GM19023 (cell line): ENCODE measurements around the gene ARFRP1.
A peak's percentile ranks its signal among the peaks of the same experiment; 100 is the strongest.

ENCODE experiments used
- ATAC-seq: cut with Tn5 transposase; IDR thresholded peaks from one replicate; pipeline ENCODE4 v1.9.1; 2021; ENCODE audit warnings: mild to moderate bottlenecking, moderate library complexity; ENCODE audit not compliant: unreplicated experiment

Gene ARFRP1

DNA sequence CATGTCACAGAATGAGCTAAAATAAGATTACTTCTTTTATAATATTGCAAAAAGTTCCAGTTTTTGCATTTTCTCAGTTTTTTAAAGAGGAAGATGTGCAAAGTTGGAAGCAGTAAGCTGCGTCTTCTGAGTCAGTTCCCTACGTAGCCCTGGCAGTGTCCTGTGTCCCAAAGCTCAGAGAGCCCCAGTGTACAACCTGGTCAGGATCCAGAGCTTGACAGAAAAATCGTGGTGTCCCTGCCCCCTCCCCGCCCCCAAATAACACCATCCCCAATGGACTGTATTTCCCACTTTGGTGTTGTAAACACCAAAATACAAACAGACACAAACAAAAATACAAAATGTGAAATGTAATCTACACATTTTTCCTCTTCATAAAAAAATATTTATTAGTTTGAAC is 36.4 kb upstream of the ARFRP1 start:
- no peak for ATAC-seq

DNA sequence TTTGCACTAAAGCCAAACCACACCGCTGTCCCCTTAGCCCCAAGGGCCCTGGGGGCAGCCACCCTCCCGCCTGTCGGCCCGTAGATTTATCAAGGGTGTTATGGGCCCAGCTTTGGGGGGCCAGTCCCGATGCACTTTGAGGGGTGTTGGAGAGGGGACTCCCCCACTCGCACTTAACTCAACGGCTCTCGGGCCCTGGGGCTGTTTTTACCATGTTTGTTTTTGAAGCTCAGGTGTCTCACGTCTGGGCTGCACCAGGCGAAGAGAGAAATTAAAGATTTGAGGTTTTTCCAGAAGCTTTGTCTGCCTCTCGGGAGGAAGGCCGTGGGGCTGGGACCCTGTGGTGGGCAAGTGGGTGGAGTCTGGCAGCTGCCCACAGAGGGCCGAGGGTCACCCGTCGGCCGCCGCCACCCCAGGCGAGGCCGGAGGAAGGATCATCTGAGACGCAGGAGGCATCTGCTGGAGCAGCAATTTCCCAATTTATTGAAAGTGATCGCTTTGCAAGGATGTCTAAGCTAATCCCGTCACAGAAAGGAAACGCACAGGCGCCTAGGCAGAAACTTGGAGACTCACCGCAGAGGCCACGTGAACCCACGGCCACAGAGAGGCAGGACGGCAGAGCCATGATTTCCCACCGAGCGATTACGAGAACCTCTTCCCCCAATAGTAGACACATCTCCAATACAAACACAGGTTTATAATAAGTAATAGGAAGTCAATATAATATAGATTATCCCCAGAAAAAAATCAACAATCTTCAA is 35.6 kb upstream of the ARFRP1 start:
- ATAC-seq = no peak

DNA sequence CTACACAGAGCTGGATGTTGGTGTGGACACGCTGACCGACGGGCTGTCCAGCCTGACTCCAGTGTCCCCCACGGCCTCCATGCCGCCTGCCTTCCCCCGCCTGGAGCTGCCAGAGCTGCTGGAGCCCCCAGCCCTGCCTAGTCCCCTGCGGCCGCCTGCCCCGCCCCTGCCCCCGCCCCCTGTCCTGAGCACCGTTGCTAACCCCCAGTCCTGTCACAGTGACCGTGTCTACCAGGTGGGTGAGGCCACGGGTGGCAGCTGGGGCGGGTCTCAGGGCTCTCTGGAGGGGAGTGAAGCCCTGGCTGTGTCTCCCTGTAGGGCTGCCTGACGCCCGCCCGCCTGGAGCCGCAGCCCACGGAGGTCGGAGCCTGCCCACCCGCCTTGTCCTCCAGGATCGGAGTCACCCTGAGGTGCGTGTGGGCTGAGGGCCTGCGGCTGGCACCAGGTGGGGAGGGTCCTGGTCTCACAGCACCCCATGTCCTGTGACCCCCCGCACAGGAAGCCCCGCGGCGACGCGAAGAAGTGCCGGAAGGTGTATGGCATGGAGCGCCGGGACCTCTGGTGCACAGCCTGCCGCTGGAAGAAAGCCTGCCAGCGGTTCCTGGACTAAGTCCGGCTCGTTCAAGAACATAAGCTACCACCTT is 34.7 kb upstream of the ARFRP1 start:
- no peak for ATAC-seq

DNA sequence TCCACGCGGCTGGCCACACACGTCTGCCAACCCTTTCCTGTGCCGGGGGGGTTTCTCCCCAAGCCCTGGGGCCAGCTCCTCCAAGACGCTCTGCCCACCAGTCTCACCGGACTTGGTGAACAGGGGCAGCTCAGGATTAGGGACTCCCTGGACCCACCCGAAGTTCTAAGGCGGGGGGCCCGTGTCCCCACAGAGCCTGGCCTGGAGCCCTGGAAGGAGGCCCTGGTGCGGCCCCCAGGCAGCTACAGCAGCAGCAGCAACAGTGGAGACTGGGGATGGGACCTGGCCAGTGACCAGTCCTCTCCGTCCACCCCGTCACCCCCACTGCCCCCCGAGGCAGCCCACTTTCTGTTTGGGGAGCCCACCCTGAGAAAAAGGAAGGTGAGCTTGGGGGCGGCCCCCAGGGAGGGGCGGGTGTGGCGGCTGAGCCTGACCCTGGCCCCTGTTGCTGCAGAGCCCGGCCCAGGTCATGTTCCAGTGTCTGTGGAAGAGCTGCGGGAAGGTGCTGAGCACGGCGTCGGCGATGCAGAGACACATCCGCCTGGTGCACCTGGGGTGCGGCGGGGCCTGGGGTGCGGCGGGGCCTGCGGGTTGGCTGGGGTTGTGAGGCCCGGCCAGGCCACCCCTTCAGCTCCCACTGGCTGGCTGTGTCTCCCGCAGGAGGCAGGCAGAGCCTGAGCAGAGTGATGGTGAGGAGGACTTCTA is 34.1 kb upstream of the ARFRP1 start:
- no peak for ATAC-seq

DNA sequence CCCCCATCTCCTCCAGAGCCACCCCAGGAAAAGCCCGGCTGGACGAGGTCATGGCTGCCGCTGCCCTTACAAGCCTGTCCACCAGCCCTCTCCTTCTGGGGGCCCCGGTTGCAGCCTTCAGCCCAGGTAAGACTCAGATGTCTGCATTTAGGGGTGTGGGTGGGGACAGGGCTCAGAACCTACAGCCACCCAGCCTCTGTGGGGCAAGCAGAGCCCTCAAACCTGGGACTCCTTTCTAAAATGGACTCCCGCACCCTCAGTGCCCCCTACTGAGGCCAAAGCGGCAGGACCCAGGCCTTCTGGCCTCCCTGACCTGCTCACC is 33.5 kb upstream of the ARFRP1 start:
- ATAC-seq = no peak

DNA sequence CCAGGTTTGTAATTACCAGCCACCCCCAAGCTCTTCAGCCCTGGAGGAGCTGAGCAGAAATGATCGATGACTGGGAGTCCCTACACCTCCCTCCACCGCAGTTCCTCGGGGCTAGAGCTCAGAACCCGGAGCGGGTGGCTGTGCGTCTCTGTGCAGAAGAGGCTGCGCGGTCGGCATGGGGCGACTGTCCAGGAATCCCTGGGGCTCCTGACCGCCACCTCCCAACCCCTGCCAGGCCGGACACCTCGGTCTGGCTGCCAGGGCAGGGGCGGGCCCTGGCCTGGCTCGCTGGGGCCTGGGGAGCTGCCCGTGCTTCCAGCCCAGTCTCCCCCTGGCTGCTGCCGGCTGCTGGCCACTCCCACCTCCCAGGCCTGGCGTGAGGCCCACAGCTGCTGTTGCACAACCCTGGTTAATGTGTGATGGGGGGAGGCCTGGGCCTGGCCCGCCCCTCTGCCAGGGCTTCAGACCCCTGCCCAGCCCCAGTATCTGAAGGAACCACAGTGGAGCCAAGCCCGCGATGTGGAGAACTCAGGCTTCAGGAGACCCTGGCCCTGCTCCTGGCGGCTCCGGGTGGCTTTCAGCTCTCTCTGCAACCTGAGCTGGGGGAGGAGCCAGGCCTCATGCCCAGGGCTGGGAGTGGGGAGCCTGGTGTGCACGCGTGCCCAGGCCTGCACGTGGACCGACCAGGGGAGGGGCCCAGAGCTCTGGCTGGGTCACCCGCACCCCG is 33.0 kb upstream of the ARFRP1 start:
- no peak for ATAC-seq

DNA sequence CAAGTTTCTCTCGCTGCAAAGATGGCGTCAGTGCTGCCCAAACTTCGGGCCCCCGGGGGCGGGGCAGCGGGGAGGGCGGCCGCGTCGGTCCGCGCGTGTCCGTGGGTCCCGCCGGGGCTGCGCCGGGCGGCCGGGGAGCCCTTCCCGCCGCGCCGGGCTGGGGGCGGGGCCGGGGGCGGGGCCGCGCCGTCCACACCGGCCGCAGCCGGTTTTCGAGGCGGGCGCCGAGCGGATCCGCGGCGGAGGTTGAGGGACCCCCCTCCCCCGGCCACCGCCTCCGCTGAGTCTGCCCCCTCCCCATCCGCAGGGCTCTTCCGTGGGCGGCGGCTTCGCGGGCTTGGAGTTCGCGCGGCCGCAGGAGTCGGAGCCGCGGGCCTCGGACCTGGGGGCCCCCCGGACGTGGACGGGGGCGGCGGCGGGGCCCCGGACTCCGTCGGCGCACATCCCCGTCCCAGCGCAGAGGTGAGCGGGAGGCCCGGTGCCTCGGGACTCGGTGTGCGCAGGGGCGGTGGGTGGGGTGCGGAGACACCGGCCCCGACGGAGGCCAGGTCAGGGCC is 32.4 kb upstream of the ARFRP1 start:
- ATAC-seq = no peak

DNA sequence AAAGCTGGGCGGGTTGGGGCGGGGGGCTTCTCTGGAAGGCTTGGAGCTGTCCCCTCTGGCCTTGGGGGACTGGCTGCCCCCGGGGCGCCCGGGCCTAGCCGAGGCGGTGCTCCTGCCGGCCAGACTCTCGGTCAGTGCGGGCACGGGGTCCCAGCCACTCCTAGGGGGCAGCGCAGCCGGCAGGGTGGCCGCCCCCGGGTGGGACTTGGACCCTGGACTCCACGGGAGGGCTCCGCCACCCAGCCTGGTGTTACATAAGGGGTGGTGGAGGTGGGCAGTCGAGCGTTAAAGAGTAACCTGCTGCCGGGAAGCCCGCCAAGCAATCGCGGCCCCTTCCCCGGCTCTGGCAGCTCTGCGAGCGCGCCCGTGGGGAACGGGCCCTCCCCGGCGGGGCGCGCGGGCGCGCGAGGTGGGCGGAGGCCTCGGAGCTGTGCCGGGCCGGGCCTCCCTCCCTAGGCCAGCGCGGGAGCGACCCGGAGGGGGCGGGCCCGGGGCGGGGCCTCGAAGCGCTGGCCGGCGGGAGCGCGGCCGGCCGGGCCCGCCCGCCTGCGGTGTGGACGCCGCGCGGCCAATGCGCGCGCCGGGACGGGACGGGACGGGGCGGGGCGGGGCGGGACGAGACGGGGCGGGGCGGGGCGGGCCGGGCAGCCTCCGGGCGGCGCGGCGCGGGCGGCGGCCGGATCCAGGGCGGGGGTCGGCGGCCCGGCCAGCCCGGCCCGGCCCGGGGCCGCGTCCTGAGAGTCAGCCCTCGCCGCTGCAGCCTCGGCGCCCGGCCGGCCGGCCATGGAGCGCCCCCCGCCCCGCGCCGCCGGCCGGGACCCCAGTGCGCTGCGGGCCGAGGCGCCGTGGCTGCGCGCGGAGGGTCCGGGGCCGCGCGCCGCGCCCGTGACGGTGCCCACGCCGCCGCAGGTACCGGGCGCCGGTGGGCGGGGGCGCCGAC is 31.6 kb upstream of the ARFRP1 start, which contains the start of gene SLC2A4RG:
SLC2A4RG (plus strand) TSS at position 647 of the 940 bp plus-strand sequence; CDS start at position 784, 137 bp downstream.
- ATAC-seq = peak; percentile 42

DNA sequence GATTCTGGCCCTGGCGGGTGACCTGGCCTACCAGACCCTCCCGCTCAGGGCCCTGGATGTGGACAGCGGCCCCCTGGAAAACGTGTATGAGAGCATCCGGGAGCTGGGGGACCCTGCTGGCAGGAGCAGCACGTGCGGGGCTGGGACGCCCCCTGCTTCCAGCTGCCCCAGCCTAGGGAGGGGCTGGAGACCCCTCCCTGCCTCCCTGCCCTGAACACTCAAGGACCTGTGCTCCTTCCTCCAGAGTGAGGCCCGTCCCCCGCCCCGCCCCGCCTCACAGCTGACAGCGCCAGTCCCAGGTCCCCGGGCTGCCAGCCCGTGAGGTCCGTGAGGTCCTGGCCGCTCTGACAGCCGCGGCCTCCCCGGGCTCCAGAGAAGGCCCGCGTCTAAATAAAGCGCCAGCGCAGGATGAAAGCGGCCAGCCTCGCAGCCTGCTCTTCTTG is 30.9 kb upstream of the ARFRP1 start:
- ATAC-seq = no peak

DNA sequence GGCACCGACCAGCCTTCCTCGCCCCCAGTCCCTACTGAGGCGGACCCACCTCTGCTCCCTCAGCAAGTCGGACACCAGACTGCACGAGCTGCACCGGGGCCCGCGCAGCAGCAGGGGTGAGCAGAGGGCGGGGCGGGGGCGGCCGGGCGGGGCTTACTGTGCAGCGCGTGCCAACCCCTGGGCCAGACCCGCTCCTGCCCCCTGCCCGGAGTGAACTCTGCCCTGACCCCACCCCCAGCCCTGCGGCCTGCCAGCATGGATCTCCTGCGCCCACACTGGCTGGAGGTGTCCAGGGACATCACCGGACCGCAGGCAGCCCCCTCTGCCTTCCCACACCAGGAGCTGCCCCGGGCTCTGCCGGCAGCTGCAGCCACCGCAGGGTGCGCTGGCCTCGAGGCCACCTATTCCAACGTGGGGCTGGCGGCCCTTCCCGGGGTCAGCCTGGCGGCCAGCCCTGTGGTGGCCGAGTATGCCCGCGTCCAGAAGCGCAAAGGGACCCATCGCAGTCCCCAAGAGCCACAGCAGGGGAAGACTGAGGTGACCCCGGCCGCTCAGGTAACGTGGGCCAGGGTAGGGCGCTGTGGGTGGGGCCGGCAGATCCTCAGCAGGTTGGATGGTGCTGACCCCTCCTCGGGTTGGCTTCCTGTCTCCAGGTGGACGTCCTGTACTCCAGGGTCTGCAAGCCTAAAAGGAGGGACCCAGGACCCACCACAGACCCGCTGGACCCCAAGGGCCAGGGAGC is 30.3 kb upstream of the ARFRP1 start:
- ATAC-seq = no peak

DNA sequence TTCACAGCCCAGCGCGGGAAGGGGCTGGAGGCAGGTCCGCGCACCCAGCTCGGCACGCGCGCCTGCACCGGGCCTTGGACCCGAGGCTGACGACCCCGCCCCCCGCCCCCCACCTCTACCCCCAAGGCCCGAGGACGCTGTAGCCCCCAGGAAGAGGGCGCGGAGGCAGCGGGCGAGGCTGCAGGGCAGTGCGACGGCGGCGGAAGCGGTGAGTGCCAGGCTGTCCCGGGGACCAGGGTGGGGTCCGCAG is 29.8 kb upstream of the ARFRP1 start:
- ATAC-seq = no peak

DNA sequence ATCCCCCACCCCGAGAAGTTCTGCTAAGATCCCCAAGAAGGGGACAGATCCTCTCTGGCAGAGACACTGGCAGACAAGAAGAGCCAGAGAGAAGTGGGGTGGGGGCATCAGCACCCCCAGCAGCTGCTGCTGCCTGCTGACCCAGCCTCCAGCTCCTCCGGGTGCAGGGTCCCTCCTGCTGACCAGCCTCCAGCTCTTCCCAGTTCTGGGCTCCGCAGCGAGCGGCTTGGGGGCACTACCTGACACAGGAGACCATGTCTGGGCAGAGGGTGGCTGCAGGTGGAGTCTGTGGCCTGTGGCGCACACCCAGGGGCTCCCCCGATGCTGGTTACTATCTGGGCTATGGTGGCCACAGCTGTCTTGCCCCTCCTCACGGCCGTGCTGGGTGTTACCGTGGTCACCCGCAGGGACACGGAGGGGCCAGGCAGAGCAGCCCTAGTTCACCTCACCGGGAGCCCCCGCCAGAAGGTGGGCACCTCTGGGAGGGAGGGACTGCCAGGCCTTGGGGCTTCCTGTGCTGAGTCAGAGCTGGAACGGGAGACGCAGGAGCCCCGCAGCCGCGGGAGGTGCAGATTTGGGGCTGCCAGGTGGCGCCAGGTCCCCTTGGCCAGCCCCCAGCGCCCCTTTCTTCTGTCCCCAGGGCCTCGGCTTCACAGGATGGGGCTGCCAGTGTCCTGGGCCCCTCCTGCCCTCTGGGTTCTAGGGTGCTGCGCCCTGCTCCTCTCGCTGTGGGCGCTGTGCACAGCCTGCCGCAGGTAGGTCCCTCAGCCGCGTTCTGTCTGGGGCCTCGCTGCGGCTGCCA is 29.3 kb upstream of the ARFRP1 start:
- no peak for ATAC-seq

DNA sequence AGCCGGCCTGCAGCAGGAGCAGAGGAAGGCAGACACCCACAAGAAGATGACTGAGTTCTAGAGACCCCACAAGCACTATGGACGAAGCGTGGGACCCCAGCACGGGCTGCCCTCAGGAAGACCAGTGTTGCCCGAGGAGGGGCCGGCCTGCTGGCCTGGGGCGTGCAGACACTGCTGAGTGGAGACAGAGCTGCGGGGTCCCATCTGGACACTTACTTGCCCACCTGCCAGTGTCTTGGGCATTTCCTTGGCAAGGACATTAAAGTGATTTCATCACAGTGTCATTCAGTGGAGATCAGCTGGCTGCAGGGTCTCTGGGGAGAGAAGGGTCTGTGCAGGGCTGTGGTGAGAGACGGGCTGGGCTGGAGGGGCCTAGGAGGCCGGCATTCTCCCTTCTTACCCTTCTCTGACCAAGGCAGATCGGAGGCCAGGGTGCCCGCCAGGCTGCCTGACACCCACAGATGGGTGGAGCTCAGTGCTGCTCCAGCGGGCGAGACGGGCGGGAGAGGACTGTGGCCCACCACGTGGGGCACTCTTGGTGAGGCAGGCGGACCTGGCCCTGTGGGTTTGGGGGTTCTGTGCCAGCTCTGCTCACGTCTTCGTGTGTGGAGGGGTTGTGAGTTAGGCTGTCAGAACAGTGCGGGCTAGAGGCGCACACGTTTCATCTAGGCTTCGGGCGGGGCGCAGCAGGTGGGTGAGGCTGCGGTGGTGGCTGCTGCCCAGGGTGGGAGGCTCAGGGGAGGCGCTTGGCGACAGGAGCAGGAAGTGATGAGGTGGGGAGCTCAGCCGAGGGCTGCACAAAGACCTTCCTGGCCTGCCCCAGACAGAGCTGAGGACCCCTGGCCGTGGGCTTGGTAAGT is 28.3 kb upstream of the ARFRP1 start, which contains the start of gene LIME1:
LIME1 (plus strand) TSS at position 806 of the 860 bp plus-strand sequence. CDS start 886 bp downstream, outside the sequence.
- ATAC-seq = no peak

DNA sequence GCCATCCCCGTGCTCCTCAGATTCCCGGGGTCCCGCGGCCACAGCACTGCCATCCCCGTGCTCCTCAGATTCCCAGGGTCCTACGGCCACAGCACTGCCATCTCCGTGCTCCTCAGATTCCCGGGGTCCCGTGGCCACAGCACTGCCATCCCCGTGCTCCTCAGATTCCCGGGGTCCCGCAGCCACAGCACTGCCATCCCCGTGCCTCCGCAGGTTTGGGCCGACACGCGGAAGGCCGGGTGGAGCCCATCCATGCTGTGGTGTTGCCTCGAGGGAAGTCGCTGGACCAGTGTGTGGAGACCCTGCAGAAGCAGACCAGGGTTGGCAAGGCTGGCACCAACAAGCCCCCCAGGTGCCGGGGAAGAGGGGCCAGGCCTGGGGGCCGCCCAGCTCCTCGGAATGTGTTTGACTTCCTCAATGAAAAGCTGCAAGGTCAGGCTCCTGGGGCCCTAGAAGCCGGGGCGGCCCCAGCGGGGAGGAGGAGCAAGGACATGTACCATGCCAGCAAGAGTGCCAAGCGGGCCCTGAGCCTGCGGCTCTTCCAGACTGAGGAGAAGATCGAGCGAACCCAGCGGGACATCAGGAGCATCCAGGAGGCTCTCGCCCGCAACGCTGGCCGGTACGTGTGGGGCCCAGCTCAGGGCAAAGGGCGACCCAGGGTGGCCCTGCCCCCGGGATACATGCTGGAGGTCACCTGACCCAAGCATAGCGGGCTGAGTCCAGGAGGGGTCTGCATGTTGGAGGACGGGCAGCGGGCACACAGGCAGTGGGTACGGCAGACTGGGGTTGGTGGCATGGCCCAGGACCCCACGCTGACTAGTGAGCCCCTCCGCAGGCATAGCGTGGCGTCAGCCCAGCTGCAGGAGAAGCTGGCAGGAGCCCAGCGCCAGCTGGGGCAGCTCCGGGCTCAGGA is 27.4 kb upstream of the ARFRP1 start:
- ATAC-seq = no peak

DNA sequence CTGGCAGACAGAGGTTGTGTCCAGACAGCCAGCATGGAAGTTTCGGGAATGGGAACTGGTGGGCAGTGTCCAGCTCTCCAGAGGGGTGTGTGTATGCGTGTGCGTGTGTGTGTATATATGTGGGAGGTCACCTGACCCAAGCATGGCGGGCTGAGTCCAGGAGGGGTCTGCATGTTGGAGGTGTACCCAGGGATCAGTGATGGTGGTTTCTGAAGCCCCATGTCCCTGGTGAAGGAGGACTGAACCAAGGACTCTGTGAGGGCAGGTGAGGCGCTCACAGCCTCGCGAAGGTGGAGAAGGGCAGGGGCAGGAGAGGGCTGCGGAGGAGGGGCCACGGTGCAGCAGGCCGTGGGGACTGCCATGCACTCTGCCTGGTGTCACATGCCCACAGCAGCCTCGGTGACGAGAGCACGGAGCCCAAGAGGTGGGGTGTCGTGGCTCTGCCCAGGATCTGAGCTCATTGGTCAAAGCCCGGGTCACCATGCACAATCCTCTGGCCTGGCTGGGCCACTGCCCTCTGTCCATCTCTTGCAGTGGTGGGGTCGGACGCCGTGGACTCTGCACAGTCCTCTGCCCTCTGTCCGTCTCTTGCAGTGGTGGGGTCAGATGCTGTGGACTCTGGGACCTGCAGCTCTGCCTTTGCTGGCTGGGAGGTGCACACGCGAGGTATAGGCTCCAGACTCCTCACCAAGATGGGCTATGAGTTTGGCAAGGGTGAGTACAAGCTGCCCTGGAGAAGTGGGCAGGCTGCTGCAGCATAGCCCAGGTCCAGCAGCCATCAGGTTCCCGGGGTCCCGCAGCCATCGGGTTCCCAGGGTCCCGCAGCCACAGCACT is 26.6 kb upstream of the ARFRP1 start:
- ATAC-seq = no peak
